Measurements from ENCODE around the gene ITGA11.

- no peak for TF ChIP-seq POLR2AphosphoS5 (IDR thresholded peaks at IDR 0.05)
- TF ChIP-seq, protein P1, sequence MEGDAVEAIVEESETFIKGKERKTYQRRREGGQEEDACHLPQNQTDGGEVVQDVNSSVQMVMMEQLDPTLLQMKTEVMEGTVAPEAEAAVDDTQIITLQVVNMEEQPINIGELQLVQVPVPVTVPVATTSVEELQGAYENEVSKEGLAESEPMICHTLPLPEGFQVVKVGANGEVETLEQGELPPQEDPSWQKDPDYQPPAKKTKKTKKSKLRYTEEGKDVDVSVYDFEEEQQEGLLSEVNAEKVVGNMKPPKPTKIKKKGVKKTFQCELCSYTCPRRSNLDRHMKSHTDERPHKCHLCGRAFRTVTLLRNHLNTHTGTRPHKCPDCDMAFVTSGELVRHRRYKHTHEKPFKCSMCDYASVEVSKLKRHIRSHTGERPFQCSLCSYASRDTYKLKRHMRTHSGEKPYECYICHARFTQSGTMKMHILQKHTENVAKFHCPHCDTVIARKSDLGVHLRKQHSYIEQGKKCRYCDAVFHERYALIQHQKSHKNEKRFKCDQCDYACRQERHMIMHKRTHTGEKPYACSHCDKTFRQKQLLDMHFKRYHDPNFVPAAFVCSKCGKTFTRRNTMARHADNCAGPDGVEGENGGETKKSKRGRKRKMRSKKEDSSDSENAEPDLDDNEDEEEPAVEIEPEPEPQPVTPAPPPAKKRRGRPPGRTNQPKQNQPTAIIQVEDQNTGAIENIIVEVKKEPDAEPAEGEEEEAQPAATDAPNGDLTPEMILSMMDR (IDR thresholded peaks at IDR 0.05) = no peak
- TF ChIP-seq EP300 (IDR thresholded peaks at IDR 0.05) = no peak
These were observed 53.4 kb downstream of the ITGA11 start for GRCh38 chr15:68378595-68378994.

All from stomach (tissue), 4 donors.